Keratinocyte (primary cell): ENCODE data around the gene ADAMTS13. TPM values are rescaled to one million over a fixed set of nuclear protein-coding genes. Genes with fewer than 3 reads are reported as not detected.

Source experiments
- DNase-seq: peaks from one replicate; pipeline ENCODE4 v3.0.0-alpha.2; 2011; ENCODE audit warnings: low read depth, missing footprints, low spot score
- FAIRE-seq: peaks from 2 replicates; lab custom pipeline; 2011; peaks lifted over from hg19 to GRCh38; lab: Jason Lieb, UNC
- H2AFZ ChIP-seq: 2 replicates; pipeline ENCODE4 v1.6.0; 2012; ENCODE audit warnings: low read length, control low read depth, inconsistent platforms; ENCODE audit not compliant: control insufficient read depth
- H3K27ac ChIP-seq: 2 replicates; pipeline ENCODE4 v1.5.1; 2011; ENCODE audit warnings: low read length; ENCODE audit not compliant: control insufficient read depth, insufficient read depth
- H3K27me3 ChIP-seq: 3 replicates; pipeline ENCODE4 v1.6.0; 2011; ENCODE audit warnings: low read length; ENCODE audit not compliant: control insufficient read depth, insufficient read depth; ENCODE audit errors: extremely low read depth
- H3K36me3 ChIP-seq, 2 experiments: 2 replicates in 1 of 2; 3 replicates in 1 of 2; pipeline ENCODE4 v1.5.1; 2011; ENCODE audit warnings: low read length in 2 of 2, mild to moderate bottlenecking in 1 of 2; ENCODE audit not compliant: control insufficient read depth in 2 of 2, insufficient read depth in 2 of 2; ENCODE audit errors: extremely low read depth in 1 of 2
- H3K4me1 ChIP-seq: 3 replicates; pipeline ENCODE4 v1.5.1; 2011; ENCODE audit warnings: low read length; ENCODE audit not compliant: control insufficient read depth, insufficient read depth; ENCODE audit errors: extremely low read depth
- H3K4me2 ChIP-seq: 3 replicates; pipeline ENCODE4 v1.6.0; 2011; ENCODE audit warnings: low read depth, low read length; ENCODE audit not compliant: control insufficient read depth, insufficient read depth; ENCODE audit errors: extremely low read depth
- H3K4me3 ChIP-seq, 3 experiments: fragments of 200-600 bp in 1 of 3; sonication (generic) in 1 of 3; 2 replicates in 2 of 3; 3 replicates in 1 of 3; pipeline ENCODE4 v1.5.1; 2011 to 2016; ENCODE audit warnings: low read length in 3 of 3, mild to moderate bottlenecking in 3 of 3, control low read depth in 2 of 3, inconsistent platforms in 1 of 3, low read depth in 1 of 3, mixed read lengths in 1 of 3, mixed run types in 1 of 3, moderate library complexity in 1 of 3; ENCODE audit not compliant: control insufficient read depth in 2 of 3, insufficient read depth in 2 of 3; ENCODE audit errors: extremely low read depth in 1 of 3
- H3K79me2 ChIP-seq: 2 replicates; pipeline ENCODE4 v1.6.0; 2012; ENCODE audit warnings: low read length; ENCODE audit not compliant: control insufficient read depth, insufficient read depth
- H3K9ac ChIP-seq: 3 replicates; pipeline ENCODE4 v1.6.0; 2011; ENCODE audit warnings: low read length; ENCODE audit not compliant: control insufficient read depth, insufficient read depth; ENCODE audit errors: extremely low read depth
- H3K9me1 ChIP-seq: 3 replicates; pipeline ENCODE4 v1.6.0; 2011; ENCODE audit warnings: low read length; ENCODE audit not compliant: control insufficient read depth, insufficient read depth; ENCODE audit errors: extremely low read depth
- H3K9me3 ChIP-seq: 2 replicates; pipeline ENCODE4 v1.5.1; 2012; ENCODE audit warnings: low read depth, low read length; ENCODE audit not compliant: control insufficient read depth
- H4K20me1 ChIP-seq: 3 replicates; pipeline ENCODE4 v1.6.0; 2011; ENCODE audit warnings: low read length; ENCODE audit not compliant: control insufficient read depth, insufficient read depth; ENCODE audit errors: extremely low read depth
- EZH2 ChIP-seq: IDR thresholded peaks from one replicate; pipeline ENCODE4 v1.6.1; 2012; ENCODE audit warnings: inconsistent platforms, mild to moderate bottlenecking, low read length, moderate library complexity
- dilution Hi-C: fragments of 300-500 bp; cut with MboI; formaldehyde crosslinking; loops from one replicate; pipeline ENCODE4 v1.7.0; 2020; ENCODE audit warnings: low sequenced_read_pairs; ENCODE audit not compliant: extremely low pct_ligation_motif_present
- polyA plus RNA-seq, 5 experiments: library from polyadenylated mRNA; depleted of rRNA in 3 of 5; stranded (reverse) in 3 of 5; stranded (forward) in 1 of 5; unstranded in 1 of 5; fragments of >200 nt; gene quantifications; 1 replicate in 1 of 5; 2 replicates in 3 of 5; 3 replicates in 1 of 5; pipeline versions ENCODE4 v1.2.1 to v1.2.3, GENCODE V29; 2011 to 2012; ENCODE audit warnings: missing spikeins in 2 of 5, low read depth in 1 of 5, low replicate concordance in 1 of 5
- TF ChIP-seq, protein P1 (sequence below), 3 experiments: IDR thresholded peaks in 1 of 3; conservative IDR thresholded peaks in 1 of 3; optimal IDR thresholded peaks in 1 of 3; 2 replicates in 2 of 3; 3 replicates in 1 of 3; pipeline versions ENCODE3 to v1.5.1; 2011; ENCODE audit warnings: low read length in 3 of 3, mild to moderate bottlenecking in 3 of 3, moderate library complexity in 2 of 3, control low read depth in 1 of 3, inconsistent platforms in 1 of 3; ENCODE audit not compliant: insufficient read depth in 2 of 3; ENCODE audit errors: extremely low read depth in 1 of 3

The ADAMTS13 gene
- polyA plus RNA-seq, 1 donor (not counting 4 experiments of a cell fraction or from before 2014, with no cell fraction given): 1.1 TPM

DNA sequence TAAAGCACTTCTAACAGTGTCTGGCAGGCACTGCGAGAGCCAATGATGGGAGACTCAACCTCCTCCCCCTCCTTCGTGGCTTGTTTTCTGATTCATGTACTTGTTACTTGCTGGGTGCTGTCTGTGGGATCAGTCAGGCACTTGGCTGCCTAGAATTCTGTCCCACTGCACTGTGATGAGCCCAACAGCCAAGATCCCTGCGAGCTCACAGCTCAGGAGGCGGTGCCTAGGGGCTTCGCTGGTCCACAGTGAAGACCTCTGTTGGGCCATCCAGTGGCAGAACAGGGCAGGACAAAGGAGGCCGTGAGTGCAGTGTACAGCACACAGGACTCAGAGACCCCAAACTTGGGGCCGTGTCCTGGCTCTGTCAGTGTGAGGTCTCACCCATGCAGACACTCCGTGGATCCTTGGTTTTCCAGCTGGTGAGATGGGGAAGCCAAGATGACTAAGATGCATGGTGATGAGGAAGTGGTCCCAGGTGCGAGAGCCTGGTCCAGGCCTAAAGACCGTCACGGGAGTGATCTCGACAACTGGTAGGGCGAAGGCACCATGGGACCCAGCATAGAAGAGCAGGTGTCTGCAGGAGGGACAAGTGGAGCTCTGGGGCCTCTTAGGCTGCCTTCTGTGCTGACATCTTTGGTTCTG is 83.1 kb downstream of the ADAMTS13 start:
- Histone ChIP-seq H3K4me1 (peaks cover 12% of the 10 kb centered on the region), H3K9me3 (no peaks in the 10 kb centered on the region), H3K4me2 (no peak overlapping the region), H3K36me3 (no peaks in the 10 kb centered on the region), H3K9ac (no peak overlapping the region), H3K79me2 (no peaks in the 10 kb centered on the region), H3K27me3 (peaks cover 8% of the 10 kb centered on the region), H3K27ac (no peak overlapping the region), H4K20me1 (no peaks in the 10 kb centered on the region), H2AFZ (no peak overlapping the region), H3K9me1 (no peaks in the 10 kb centered on the region), H3K4me3 (no peak overlapping the region)
- dilution Hi-C loops: no loop called here
- no peak for TF ChIP-seq EZH2
- TF ChIP-seq, protein P1, sequence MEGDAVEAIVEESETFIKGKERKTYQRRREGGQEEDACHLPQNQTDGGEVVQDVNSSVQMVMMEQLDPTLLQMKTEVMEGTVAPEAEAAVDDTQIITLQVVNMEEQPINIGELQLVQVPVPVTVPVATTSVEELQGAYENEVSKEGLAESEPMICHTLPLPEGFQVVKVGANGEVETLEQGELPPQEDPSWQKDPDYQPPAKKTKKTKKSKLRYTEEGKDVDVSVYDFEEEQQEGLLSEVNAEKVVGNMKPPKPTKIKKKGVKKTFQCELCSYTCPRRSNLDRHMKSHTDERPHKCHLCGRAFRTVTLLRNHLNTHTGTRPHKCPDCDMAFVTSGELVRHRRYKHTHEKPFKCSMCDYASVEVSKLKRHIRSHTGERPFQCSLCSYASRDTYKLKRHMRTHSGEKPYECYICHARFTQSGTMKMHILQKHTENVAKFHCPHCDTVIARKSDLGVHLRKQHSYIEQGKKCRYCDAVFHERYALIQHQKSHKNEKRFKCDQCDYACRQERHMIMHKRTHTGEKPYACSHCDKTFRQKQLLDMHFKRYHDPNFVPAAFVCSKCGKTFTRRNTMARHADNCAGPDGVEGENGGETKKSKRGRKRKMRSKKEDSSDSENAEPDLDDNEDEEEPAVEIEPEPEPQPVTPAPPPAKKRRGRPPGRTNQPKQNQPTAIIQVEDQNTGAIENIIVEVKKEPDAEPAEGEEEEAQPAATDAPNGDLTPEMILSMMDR (optimal IDR thresholded peaks at IDR 0.05 in 1 of 3, IDR thresholded peaks at IDR 0.05 in 1 of 3, conservative IDR thresholded peaks at IDR 0.05 in 1 of 3; ENCODE audit: extremely low read depth in 1 of 3, insufficient read depth in 2 of 3, low read length in 3 of 3): no peak
- no peak for FAIRE-seq
- DNase-seq: no peak

DNA sequence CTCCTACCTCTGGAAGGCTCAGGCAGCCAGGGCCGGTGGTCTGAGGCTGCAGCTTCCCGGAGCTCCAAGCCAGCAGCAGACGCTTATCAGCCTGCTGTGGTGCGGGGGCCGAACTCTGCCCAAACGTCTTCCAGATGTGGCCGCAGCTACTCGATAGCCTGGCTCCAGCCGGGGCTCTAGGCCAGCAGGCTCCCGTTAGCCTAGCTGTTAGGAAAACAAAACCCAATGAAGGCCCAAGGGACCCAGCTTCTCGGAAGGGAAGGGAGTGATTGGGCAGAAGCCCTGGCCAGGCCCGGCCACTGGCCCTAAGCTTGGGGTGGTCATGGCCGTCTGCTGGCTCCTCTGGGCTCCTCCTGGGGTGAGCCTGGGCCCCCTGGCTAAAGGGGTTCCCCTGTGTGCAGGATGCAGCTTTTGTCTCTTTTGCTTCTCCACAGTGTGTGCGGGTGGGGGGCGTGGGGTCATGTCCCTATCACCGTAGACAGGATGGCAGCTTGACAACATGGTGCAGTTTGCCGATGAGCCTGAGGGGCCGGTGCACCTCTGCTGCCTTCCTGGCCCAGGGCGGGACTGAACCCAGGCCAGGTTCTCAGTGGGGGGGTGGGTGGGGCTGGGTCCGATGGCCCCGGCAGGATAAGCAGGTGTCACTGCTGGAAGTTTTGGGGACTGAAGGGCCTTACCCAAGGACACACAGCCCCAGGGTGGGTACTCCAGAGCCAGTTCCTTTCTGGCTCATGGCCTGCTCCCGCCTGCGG is 83.9 kb downstream of the ADAMTS13 start:
- H3K9me3 ChIP-seq: no peaks in the 10 kb centered on the region
- no peak overlapping the region for H2AFZ ChIP-seq
- TF ChIP-seq, protein P1 (optimal IDR thresholded peaks at IDR 0.05 in 1 of 3, IDR thresholded peaks at IDR 0.05 in 1 of 3, conservative IDR thresholded peaks at IDR 0.05 in 1 of 3; ENCODE audit: extremely low read depth in 1 of 3, insufficient read depth in 2 of 3, low read length in 3 of 3): no peak
- no peak for TF ChIP-seq EZH2
- no peaks in the 10 kb centered on the region for H3K79me2 ChIP-seq
- no peak overlapping the region for H3K27ac ChIP-seq
- H4K20me1 ChIP-seq: no peaks in the 10 kb centered on the region
- dilution Hi-C loops: no loop called here
- H3K36me3 ChIP-seq: no peaks in the 10 kb centered on the region
- H3K4me2 ChIP-seq: no peak overlapping the region
- DNase-seq (no peak), FAIRE-seq (no peak)
- H3K9ac ChIP-seq: no peak overlapping the region
- peaks cover 12% of the 10 kb centered on the region for H3K4me1 ChIP-seq
- no peak overlapping the region for H3K4me3 ChIP-seq
- H3K27me3 ChIP-seq: peaks cover 8% of the 10 kb centered on the region
- no peaks in the 10 kb centered on the region for H3K9me1 ChIP-seq
